GM18519 (cell line): ENCODE results near the gene MYF6.
A peak's percentile ranks its signal among the peaks of the same experiment; 100 is the strongest.

Source experiments
- ATAC-seq: cut with Tn5 transposase; IDR thresholded peaks from one replicate; pipeline ENCODE4 v1.9.1; 2021; ENCODE audit warnings: mild to moderate bottlenecking, moderate library complexity; ENCODE audit not compliant: unreplicated experiment, low FRiP score

Gene MYF6

DNA sequence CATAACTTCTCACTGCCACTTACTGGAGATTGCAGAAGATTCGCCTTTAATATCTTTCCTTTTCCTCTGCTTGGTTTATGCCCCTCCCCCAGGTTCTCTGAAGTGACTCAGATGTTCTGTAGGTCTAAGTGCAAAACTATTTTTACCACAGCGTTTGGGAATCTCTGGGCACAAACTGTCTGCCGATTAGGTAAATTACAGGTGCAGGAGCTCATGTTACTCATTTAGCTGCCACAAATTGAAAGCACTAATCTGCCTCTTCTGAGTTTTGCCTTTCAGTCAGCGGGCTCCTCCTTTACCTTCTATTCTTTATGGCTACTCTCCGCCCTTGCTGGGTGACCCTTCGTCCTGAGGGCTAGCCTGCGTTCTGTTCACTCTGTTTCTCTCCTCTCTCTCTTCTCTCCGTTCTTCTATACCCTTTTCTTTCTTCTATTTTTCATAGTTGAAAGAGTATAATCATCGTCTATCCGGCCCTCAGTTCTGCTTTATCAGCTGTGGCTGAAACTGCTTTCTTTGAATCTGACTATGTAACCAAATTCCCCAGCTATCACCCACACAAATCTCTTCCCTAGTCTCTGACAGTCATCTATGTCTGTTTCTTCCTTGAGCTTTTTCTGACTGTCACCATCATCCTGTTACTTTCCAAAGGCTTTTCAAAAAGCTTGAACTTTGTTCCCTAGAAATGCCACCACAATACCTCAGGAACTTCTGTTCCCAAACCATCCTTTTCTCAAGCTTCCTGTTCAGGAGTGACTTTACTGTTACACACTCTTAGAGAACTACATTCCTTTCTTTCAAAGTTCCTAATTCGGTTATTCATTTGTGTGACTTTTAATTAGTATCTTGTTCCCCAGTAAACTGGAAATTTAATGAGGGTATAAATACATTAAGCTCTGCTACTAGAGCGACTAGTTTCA, 4.3 kb upstream of the MYF6 start:
- ATAC-seq, result peak; percentile 75

DNA sequence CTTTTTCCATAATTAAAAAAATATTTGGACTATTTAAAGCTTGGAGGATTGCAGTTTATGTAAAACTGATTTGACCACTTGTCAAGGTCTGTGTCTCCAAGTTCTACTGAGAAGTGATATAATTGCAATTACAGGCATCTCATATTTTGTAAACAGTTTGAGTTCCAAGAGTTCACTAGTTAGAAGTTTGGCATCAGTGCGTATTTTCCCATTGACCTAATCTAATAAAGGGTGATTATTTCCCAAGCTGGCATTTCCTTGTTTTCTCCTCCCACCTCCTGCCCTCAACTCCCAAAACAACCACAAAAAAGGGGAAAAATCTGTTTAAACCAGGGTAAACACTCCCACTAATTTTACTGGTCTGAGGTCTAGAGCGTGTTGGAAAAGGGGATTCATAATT, 3.0 kb upstream of the MYF6 start:
- no peak for ATAC-seq

DNA sequence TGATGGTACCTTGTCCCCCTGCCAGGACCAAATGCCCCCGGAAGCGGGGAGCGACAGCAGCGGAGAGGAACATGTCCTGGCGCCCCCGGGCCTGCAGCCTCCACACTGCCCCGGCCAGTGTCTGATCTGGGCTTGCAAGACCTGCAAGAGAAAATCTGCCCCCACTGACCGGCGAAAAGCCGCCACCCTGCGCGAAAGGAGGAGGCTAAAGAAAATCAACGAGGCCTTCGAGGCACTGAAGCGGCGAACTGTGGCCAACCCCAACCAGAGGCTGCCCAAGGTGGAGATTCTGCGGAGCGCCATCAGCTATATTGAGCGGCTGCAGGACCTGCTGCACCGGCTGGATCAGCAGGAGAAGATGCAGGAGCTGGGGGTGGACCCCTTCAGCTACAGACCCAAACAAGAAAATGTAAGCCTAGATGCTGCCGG, 410 bp downstream of the MYF6 start:
- no peak for ATAC-seq

DNA sequence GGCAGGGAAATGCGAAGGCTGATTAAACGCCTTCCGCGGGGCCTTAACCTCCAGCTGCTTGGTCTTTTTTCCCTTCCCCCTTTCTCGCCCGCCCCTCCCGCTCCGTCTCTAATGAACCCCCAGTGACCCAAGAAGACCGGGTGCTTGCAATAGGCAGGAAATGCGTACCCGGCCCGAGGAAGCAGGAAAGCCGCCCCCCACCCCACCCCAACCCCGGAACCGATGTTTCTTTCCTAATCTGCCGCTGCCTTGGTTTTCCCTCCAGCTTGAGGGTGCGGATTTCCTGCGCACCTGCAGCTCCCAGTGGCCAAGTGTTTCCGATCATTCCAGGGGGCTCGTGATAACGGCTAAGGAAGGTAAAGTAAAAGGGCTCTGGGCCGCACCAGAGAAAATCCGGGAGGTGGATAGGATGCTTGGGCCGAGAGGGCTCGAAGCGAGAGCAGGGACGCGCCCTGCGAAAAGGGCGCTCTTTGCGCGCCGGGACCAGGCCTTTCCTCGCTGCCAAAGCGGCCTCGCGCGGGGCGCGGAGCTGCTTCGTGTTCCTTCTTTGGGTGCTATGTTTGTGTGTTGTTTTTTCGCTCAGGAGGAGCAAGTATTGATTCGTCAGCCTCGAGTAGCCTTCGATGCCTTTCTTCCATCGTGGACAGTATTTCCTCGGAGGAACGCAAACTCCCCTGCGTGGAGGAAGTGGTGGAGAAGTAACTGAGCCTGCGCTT, 983 bp downstream of the MYF6 start:
- no peak for ATAC-seq

DNA sequence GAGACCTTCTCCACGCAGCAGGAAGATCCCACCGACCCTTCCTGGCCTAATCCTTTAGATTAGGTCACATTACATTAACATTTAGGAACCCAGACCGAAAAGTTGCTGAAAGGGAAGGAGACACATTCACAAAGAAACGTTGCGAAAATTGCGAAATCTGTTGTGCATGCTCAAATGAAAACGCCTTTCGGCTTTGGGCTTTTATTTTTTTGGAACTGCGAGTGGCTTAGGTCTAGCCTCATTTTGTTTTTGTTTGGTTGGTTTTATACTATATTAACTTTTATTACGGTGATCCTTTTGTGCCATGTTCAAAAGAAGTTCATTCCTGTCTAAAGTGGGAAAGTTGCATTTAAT, 1.5 kb downstream of the MYF6 start:
- no peak for ATAC-seq

DNA sequence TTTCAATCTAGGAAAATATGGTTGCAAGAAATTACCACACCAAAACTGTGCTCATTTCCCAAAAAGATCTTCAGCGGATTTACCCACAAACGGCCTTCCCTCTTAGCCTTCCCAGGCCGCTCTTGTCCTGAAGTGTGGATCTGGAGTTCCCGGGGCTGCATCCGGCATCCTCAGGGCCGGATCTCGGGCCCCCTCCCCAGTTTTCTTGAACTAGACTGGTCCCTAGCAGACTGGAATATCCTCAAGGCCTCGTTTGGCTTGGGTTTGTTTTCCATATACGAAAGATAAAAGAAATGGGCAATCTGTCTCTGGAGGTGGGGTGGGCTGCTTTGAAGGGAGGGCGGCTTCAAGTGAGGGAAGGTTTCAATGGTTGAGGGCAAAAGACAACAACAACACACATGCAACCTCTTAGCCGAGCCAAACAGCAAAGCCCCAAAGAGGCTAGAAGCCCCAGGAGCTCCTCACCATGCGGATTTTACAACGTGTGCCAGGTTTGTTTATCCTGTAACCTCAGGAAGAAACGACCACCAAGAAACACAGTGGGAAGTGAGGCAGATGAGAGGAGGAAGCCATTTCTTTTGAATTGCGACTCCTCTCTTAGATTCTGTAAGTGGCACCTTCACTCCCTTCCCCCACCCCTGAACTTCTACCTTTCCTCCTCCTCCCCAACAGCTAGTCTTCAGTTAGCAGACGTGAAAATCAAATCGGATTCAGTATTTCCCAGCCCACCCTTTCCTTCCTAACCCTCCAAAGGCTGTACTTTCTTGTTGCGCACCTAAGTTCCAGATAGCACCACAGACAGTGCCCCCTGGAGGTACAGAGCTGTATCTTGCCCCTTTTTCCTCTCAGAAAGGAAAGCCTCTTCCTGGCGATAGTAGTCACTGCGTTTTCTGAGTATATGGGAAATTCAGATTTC, 2.6 kb downstream of the MYF6 start:
- ATAC-seq, result no peak

DNA sequence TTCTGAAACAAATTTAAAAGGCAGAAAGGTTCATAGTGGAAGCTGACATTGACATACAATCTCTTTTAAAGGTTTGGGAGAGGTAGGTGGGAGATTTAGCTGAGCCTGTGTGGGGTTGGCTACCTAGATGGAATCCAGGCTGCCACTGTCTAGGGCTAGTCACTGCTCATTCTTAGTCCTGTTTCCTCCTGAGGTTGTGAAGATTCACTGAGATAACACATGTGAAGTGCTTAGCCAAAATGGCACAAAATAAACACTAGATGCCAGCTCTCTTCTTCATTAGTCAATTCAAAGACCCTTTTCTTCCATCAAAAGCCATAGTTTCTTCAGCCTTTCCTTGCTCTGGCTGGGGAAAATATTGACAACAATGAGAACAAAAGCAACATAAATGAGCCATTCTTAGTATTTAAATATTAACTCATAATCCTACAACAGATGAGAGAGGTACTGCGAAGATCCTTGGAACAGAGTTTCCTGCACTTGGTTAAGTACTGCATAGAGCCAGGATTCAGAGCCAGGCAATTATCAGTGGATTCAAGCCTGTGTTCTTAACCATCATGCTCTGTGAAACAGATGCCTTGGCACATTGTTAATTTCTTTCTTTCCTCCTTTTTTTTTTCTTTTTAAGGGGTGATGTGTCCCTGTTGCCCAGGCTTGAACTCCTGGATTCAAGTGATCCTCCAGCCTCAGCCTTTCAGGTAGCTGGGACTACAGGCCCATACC, 3.5 kb downstream of the MYF6 start:
- ATAC-seq, result no peak

DNA sequence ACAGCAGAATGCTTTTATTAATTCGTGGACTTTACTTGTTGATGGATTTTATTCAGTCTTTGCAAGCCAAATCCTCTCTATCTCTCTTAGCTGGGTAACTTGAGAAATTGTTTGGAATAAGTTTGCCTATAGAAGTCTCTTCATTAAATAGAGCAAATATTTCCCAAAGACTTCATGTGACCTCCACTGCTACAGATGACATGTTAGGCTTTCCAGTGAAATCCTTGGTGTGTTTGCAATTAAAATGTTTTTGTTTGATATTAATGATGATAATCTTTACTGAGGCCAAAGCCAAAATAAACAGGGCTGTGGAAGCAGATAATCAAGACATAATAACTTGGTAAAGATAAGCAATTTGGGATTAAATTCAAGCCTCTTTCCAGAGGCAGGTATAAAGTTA, 4.4 kb downstream of the MYF6 start:
- ATAC-seq, result no peak

DNA sequence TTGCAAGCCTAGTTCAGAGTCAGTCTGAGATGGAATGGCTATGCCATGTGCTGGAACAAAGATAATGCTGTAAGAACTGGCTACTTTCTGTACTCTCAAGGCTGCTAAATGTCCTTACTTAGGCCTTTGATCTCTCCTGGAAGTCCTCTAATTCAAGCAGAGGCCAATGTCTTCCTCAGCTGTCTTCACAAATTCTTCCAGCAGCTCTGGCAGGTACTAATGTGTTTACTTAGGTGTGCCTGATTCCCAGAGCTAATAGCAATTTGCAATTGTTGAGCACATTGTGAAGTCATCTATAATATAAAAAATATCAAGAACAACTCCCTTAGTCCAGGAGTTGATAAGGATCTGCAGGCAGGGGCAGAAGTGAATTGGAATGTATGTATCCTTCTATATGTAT, 5.4 kb downstream of the MYF6 start:
- ATAC-seq, result no peak

DNA sequence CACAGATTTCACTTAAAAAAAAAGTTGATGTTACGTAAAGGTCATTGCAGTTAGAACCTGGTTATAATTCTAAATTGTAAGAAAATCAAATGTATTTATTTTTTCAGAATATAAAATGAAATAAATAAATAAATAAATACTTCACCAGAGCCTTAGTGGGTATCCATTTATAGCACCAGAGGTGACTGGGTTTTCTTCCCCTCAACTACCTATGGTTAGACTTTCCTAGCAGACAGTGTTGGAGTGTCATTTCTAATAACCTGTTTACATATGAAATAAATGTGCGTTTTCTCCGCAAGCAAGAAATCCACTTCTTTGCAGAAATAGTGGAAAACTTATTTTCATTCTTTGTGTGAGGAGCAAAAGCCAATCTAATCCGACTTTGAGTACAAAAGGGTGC, 6.0 kb downstream of the MYF6 start:
- no peak for ATAC-seq

DNA sequence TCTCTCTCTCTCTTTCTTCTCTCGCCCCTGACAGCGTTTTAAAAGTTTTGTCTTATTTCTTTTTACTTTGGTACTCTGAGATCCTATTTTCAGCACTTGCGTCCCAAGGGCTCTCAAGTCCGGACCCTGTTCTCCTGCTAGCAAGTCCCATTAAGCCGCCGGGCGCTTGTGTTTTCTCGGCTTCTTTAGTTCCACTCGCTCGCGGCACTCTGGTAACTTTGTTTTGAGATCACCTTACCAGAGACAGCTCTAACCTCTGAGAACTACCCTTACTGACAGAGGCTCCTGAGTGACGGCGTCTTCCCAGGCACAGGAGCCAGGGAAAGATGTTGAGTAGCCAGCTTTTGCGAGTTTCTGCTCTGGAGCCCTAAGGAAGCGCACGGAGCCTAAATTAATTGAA, 6.6 kb downstream of the MYF6 start:
- ATAC-seq, result no peak

DNA sequence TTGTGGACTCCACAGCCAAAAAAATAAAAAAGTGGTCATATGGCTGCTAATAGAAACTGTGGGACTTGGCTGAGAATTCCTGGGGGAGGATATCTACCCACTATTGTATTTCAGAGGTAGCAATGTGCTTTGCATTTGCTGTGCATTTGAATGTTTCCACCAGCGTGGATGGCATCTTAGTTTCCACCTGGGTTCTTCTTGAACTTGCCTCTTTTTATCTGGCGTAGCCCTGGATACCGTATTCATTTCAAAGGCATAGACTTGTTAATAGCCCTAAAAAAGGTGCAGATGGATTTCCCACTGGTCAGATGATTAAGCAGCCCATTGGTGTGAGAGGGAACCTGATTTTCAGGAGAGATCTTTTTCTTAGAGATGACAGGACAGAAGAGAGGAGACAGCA, 7.4 kb downstream of the MYF6 start:
- no peak for ATAC-seq

DNA sequence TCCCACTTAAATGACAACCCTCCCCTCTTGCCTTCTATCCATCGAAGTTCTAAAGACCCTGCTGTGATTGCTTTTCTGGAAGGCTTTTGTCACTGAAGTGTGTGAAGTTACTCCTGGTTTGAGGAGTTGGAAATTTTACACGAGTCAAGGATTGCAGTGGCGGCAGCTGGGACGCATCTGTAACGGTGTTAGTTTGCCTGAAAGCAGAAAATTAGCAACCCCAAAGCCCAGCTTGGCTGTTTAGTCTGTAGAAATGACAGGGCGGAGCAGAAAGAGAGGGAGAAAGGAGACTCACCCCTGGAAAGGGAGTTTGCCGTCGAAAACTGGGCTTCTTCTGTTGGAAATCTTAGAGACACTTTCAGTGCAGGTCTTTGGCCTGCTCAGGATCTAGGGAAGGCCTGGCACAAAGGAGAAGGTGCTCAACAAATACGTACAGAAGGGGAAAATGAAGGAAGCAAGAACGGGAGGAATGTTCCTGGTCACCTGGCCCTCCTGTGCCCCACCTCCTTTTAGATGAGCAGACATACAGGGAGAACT, 8.3 kb downstream of the MYF6 start:
- no peak for ATAC-seq

DNA sequence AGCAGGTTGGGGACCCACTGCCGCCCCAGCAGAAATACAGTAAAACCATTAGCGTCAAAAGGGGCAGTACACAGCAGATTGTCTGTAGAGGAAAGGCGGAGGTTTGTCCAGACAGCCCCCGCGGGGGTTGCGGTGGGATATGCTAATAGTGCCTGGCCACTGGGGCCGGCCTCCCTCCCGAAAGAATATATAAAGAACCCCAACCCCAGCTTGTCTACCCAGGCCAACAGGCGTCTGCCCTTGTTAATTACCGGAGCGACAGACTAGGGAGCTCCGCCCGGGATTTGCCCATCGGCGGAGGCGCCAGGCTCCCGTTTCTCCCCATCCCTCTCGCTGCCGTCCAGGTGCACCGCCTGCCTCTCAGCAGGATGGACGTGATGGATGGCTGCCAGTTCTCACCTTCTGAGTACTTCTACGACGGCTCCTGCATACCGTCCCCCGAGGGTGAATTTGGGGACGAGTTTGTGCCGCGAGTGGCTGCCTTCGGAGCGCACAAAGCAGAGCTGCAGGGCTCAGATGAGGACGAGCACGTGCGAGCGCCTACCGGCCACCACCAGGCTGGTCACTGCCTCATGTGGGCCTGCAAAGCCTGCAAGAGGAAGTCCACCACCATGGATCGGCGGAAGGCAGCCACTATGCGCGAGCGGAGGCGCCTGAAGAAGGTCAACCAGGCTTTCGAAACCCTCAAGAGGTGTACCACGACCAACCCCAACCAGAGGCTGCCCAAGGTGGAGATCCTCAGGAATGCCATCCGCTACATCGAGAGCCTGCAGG, 9.4 kb downstream of the MYF6 start, which contains the start of gene MYF5:
Gene MYF5 (plus strand): TSS at position 217 of the 774 bp plus-strand sequence. CDS start 152 bp downstream, at position 369.
- ATAC-seq, result no peak

DNA sequence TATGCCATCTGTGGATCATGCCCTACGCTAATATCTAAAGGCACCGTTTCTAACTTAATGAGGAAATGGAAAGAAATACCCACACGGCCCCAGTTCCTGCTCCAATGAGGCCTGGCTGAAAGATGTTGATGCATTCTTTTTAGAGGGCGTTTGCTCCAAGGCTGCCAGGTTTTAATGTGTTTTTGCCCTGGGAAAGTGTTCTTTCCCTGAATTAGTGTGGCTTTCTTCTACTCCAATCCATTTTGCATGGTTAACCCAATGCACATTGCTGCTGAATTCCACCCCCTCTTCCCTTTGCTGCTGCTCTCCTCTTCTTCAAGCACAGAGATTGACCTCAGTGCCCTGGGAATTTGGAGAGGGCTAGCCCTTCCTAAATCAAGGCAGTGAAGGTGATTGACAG, 10.4 kb downstream of the MYF6 start:
- ATAC-seq, result no peak

DNA sequence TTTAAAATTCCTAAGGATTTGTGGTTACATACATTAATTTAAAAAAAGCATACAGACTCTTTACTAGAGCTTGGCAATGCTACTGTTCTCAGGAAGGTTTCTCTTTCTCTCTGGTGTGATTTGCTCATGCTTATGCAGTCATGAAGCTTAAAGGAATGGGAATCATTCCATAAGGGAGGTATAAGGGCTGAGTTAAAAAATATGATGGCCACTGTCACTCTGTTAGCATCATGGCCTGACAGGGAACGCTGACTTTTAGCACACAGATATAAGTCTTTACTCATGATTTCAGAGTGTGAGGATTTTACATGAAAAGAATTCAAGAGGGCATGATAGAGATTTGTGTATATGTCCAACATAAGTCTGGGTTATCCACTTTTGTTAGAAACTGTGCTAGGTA, 13.1 kb downstream of the MYF6 start:
- no peak for ATAC-seq

DNA sequence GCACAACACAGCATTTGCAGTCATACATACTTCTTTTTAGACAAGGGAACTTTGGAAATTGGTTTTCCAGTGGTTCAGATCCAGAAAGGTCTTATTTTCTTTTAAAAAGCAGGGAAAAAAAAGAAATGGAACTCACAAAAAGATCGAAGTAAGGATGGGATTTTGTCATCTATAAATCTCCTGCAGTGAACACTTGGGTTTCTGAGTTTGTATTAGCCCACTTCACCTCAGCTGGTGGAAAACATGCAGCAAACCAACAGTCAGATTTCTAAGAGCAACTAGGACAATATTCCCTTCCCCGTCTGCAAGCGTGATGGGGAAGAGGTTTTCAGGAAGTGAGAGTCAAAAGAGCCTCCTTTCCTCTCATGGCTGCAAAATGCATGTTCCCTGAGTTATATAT, 13.9 kb downstream of the MYF6 start:
- ATAC-seq, result no peak

DNA sequence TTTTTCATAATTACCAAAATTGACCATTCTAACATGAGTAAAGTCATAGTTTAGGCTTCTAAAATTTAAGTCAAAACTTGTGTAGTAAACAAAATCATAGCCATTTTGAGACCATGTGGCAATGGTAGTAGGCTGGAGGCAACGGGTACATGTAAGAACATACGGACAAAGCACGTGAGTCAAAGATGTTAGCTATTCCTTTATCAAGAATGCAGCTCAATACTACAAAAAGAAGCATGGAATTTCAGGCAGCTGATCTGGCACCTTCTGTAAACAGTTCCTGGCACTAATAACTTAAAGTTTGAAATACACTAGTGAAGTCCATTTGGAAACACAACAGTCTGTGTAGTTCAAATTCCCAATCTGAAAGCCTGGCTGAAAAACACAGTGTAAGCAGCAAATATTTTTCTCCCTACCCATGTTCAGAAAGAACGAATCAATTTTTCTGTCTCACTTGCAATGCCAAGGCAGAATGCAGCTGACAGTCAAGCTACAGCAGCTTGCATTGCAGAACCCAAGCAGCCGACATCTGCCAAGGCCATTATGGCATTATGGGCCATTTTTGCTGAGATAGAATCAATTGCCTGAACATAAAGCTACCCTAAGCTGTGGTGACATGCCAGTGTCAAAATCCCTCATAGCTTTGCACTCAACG, 38.5 kb downstream of the MYF6 start:
- ATAC-seq, result no peak

DNA sequence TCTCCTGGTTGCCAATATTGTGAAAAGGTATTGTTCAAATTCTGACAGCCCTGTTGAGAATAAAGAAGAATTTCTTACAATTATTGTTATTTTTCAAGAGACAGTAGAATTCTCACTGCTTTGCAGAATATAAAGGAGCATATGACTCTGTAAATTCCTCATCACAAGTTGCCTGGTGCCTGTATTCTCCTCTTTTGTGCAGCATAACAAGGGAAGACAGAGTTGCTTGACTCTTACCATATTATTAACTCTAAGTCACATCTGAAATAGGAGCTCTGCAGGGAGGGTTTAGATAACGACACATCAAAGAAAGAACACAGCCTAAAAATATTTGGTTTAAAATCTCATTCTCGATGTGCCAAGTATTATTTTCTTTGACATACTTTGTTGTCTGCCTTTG, 40.4 kb downstream of the MYF6 start:
- no peak for ATAC-seq
